ENCODE measurements around the gene SLC25A45. TPM values are rescaled to one million over a fixed set of nuclear protein-coding genes. Genes with fewer than 3 reads are reported as not detected.
A peak's percentile ranks its signal among the peaks of the same experiment; 100 is the strongest.

The SLC25A45 gene
- total RNA-seq, 2 experiments from 2014 or later, result 12.8 to 14.4 TPM

GRCh38 chr11:65411681-65412070 is 29.2 kb upstream of the SLC25A45 start:
- no peak overlapping the region for H3K4me3 Mint-ChIP-seq
- no peaks in the 10 kb centered on the region for H3K27me3 Mint-ChIP-seq
- no peak for TF ChIP-seq CTCF (IDR thresholded peaks at IDR 0.05)
- ChIA-PET CTCF (interaction anchor here (15.1 kb wide), 1 partner anchor 92 kb away, joined by 448 read pairs; the partner anchor contains the start of gene MALAT1), POLR2A (interaction anchor here (0.8 to 21.0 kb wide), 4 partner anchors 13 to 91 kb away, joined by 3 to 4842 read pairs (median 92); partner anchors contain the start of genes MALAT1 and NEAT1)
- peaks cover 18% of the 10 kb centered on the region for H3K36me3 Mint-ChIP-seq (ENCODE audit: low read depth)
- DNase-seq (no peak), ATAC-seq (no peak)
- intact Hi-C loops (cut with micrococcal nuclease), result no loop called here
- H3K9me3 Mint-ChIP-seq, result no peaks in the 10 kb centered on the region
- H3K4me1 Mint-ChIP-seq (ENCODE audit: low read depth), result peaks cover 12% of the 10 kb centered on the region
- H3K27ac Mint-ChIP-seq, result no peak overlapping the region

- ChIA-PET POLR2A (interaction anchor here (12.0 to 21.0 kb wide), 2 partner anchors 15 to 92 kb away, joined by 181 to 4842 read pairs; partner anchors contain the start of genes MALAT1 and NEAT1), CTCF (no interaction called here)
- Mint-ChIP-seq H3K4me3 (no peak overlapping the region), H3K36me3 (ENCODE audit: low read depth) (peaks cover 18% of the 10 kb centered on the region), H3K27ac (no peak overlapping the region), H3K27me3 (no peaks in the 10 kb centered on the region), H3K4me1 (ENCODE audit: low read depth) (peaks cover 6% of the 10 kb centered on the region), H3K9me3 (no peaks in the 10 kb centered on the region)
- no peak for TF ChIP-seq CTCF (IDR thresholded peaks at IDR 0.05)
- no peak for DNase-seq
- intact Hi-C loops (cut with micrococcal nuclease), result no loop called here
- no peak for ATAC-seq
Observed at GRCh38 chr11:65410936-65411680, 28.7 kb upstream of the SLC25A45 start.

- no peak overlapping the region for H3K4me3 Mint-ChIP-seq
- CTCF ChIA-PET, result interaction anchor here (1.2 to 1.6 kb wide), 2 partner anchors 10 to 136 kb away, joined by 4 to 5 read pairs; no protein-coding TSS in a partner anchor
- H3K9me3 Mint-ChIP-seq, result no peaks in the 10 kb centered on the region
- intact Hi-C loops (cut with micrococcal nuclease), result no loop called here
- TF ChIP-seq CTCF (IDR thresholded peaks at IDR 0.05), result no peak
- H3K27me3 Mint-ChIP-seq, result no peaks in the 10 kb centered on the region
- H3K27ac Mint-ChIP-seq, result peak overlapping the region; percentile 8
- no peak for ATAC-seq
- POLR2A ChIA-PET, result interaction anchor here (0.8 to 4.9 kb wide), 5 partner anchors 12 to 94 kb away, joined by 3 to 24 read pairs (median 4); partner anchors contain the start of genes MALAT1 and SLC25A45
- no peak for DNase-seq
- H3K36me3 Mint-ChIP-seq (ENCODE audit: low read depth), result peaks cover 23% of the 10 kb centered on the region
- H3K4me1 Mint-ChIP-seq (ENCODE audit: low read depth), result peaks cover 6% of the 10 kb centered on the region
Observed at GRCh38 chr11:65404638-65405339, 22.3 kb upstream of the SLC25A45 start.

- Mint-ChIP-seq H3K9me3 (no peaks in the 10 kb centered on the region), H3K4me3 (no peak overlapping the region), H3K27me3 (no peaks in the 10 kb centered on the region), H3K4me1 (ENCODE audit: low read depth) (peaks cover 6% of the 10 kb centered on the region), H3K36me3 (ENCODE audit: low read depth) (peaks cover 24% of the 10 kb centered on the region), H3K27ac (no peak overlapping the region)
- intact Hi-C loops (cut with micrococcal nuclease), result no loop called here
- no peak for TF ChIP-seq CTCF (IDR thresholded peaks at IDR 0.05)
- no peak for ATAC-seq
- POLR2A ChIA-PET, result interaction anchor here (0.6 to 4.9 kb wide), 8 partner anchors 12 to 95 kb away, joined by 3 to 24 read pairs (median 4); partner anchors contain the start of genes MALAT1 and SLC25A45
- CTCF ChIA-PET, result no interaction called here
- DNase-seq, result no peak
Observed at GRCh38 chr11:65404210-65404609, 21.8 kb upstream of the SLC25A45 start.
